Ishikawa (cell line): Measurements from ENCODE around the gene STPG1.

Experiments used
- CEBPB ChIP-seq: IDR thresholded peaks from 2 replicates; pipeline ENCODE4 v1.6.1; 2012
- EGR1 ChIP-seq: IDR thresholded peaks from 2 replicates; pipeline ENCODE4 v1.6.1; 2012
- EP300 ChIP-seq: IDR thresholded peaks from 2 replicates; pipeline ENCODE4 v1.6.1; 2012; ENCODE audit warnings: borderline replicate concordance
- NFIC ChIP-seq: IDR thresholded peaks from 2 replicates; pipeline ENCODE4 v1.6.1; 2012
- RAD21 ChIP-seq: IDR thresholded peaks from 2 replicates; pipeline ENCODE4 v1.6.1; 2012; ENCODE audit warnings: low read depth
- REST ChIP-seq: IDR thresholded peaks from 2 replicates; pipeline ENCODE4 v1.6.1; 2012; ENCODE audit warnings: low read depth, mild to moderate bottlenecking
- TAF1 ChIP-seq: IDR thresholded peaks from 2 replicates; pipeline ENCODE4 v1.6.1; 2012; ENCODE audit warnings: low read depth, mild to moderate bottlenecking
- TCF12 ChIP-seq: IDR thresholded peaks from 2 replicates; pipeline ENCODE4 v1.6.1; 2012; ENCODE audit warnings: low read depth
- TEAD4 ChIP-seq: IDR thresholded peaks from 2 replicates; pipeline ENCODE4 v1.6.1; 2012
- YY1 ChIP-seq: IDR thresholded peaks from 2 replicates; pipeline ENCODE4 v1.6.1; 2012; ENCODE audit warnings: low read depth
- ZBTB7A ChIP-seq: IDR thresholded peaks from 2 replicates; pipeline ENCODE4 v1.6.1; 2012; ENCODE audit warnings: low read depth
- TF ChIP-seq, protein P1 (sequence below): IDR thresholded peaks from 2 replicates; pipeline ENCODE4 v1.6.1; 2012
- TF ChIP-seq, protein P2 (sequence below): IDR thresholded peaks from 2 replicates; pipeline ENCODE4 v1.6.1; 2012

- TF ChIP-seq YY1 = no peak
- TF ChIP-seq, protein P1, sequence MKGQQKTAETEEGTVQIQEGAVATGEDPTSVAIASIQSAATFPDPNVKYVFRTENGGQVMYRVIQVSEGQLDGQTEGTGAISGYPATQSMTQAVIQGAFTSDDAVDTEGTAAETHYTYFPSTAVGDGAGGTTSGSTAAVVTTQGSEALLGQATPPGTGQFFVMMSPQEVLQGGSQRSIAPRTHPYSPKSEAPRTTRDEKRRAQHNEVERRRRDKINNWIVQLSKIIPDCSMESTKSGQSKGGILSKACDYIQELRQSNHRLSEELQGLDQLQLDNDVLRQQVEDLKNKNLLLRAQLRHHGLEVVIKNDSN = no peak
- TF ChIP-seq CEBPB = no peak
- TF ChIP-seq TAF1 = no peak
- TF ChIP-seq, protein P2, sequence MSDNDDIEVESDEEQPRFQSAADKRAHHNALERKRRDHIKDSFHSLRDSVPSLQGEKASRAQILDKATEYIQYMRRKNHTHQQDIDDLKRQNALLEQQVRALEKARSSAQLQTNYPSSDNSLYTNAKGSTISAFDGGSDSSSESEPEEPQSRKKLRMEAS = no peak
- TF ChIP-seq TEAD4 = no peak
- no peak for TF ChIP-seq EGR1
- no peak for TF ChIP-seq EP300
- TF ChIP-seq RAD21 = no peak
- no peak for TF ChIP-seq ZBTB7A
- TF ChIP-seq REST = no peak
- no peak for TF ChIP-seq TCF12
- TF ChIP-seq NFIC = no peak
Measured at GRCh38 chr1:24373044-24373443, 40.5 kb downstream of the STPG1 start.
